RPMI8226 (cell line): ENCODE results near the gene TOMM34.
A peak's percentile ranks its signal among the peaks of the same experiment; 100 is the strongest.

Source experiments
- DNase-seq: peaks from one replicate; pipeline ENCODE4 v3.0.0-alpha.2; 2015

The TOMM34 gene, protein sequence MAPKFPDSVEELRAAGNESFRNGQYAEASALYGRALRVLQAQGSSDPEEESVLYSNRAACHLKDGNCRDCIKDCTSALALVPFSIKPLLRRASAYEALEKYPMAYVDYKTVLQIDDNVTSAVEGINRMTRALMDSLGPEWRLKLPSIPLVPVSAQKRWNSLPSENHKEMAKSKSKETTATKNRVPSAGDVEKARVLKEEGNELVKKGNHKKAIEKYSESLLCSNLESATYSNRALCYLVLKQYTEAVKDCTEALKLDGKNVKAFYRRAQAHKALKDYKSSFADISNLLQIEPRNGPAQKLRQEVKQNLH

DNA sequence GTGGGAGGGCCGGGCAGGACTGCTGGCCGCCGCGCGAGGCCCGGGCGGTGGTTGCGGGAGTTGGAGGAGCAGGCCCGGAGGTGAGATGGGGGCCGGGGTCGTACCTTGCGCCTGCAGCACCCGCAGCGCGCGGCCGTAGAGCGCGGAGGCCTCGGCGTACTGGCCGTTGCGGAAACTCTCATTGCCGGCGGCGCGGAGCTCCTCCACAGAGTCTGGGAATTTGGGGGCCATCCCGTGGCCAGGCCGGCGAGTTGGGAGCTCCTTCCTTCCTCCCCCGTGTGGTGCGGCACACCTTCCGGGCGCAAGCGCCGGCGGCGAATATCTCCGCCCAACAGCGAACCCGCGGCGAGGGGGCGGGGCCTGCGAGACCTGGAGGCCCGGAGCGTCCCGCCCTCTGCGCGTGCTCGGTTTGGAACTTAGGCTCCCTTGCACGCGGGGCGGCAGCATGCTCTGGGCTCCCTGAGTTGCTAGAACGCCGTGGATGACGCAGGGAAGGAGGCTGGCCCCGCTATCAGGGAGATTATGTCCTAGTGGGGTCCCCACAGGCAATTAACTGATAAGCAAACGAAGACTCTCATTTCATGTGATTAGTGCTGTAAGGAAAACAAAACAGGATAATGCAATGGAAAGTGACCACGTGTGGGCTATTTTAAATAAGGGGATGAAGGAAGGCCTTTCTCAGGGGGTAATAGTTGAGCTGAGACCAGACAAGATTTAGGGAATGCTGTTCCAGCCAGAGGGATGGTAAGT is at the start of gene TOMM34:
TSS of gene TOMM34 (minus strand) at position 295 of the 750 bp plus-strand sequence. CDS start at position 231, 64 bp downstream.
- peak; percentile 98 for DNase-seq

DNA sequence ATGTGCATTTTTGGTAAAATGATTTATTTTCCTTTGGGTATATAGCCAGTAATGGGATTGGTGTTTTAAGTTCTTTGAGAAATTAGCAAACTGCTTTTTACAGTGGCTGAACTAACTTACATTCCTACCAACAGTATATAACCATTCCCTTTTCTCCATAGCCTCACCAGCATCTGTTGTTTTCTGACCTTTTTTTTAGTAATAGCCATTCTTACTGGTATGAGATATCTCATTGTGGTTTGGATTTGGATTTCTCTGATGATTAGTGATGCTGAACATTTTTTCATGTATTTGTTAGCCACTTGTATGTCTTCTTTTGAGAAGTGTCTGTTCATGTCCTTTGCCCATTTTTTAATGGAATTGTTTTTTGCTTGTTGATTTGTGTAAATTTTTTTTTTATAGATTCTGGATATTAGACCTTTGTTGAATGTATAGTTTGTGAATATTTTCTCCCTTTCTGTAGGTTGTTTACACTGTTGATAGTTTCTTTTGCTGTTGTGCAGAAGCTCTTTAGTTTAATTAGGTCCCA is 48.4 kb upstream of the TOMM34 start:
- DNase-seq: no peak

DNA sequence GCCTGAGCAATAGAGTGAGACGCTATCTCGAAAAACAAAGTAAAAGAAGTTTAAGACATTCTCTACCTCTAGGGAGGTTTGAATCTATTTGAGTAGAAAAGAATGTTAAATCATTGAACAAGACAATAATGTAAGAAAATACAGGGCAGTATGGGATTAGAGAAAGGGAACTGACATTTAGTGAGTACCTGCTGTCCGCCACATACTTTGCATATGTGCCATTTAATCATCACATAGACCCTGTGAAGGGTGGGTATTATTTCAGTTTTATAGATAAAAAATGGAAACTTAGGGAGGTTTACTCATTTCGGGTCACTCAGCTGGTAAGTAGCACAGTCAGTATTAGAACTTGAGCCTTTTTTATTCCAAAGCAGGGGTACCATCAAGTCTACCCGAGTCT is 37.5 kb upstream of the TOMM34 start:
- DNase-seq: no peak

DNA sequence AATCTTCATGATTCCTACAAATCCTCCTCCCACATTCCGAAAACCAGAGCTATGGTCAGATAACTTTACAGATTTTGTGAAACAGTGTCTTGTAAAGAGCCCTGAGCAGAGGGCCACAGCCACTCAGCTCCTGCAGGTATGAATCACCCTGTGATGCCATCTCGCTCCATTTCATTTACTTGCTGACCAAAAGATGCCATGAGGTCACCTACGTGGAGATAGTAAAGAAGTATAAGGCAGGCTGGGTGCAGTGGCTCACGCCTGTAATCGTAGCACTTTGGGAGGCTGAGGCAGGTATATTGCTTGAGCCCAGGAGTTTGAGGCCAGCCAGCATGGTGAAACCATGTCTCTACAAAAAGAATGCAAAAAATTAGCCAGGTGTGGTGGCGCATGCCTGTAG is 37.0 kb upstream of the TOMM34 start:
- no peak for DNase-seq

DNA sequence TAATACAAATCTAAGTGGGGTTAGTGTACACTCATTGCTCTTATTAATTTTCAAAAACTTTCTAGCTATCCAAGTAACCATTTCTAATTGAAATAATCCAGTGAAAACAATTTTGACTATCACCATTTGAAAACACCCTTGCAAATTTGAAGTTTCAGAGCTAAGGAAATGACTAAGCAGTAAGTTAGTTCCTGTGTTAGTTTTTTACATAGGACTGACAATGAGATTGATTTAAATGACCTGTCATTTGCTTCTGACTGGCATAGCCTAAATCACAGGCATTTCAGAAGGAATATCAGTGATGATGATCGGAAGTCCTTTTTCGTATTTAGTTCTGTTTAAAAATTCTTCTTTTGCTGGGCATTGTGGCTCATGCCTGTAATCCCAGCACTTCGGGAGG is 33.1 kb upstream of the TOMM34 start:
- DNase-seq: no peak

DNA sequence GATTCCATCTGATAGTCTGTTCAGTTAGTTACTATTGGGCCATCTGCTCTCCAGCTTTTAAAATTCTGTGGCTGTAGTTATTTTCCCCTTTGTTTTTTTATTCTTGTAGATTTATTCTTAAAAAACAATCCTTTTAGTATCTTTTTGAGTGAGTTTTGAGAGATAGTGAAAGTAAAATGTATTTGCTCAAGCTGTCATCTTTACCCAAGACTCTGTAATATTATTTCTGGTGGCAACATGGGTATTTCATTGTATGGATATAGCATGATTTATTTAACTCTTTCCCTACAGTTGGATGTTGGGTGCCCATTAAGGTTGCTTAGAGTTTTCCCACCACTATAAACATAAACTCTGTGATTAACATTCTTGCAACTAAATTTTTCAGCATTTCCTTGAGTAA is 30.8 kb upstream of the TOMM34 start:
- DNase-seq: no peak

DNA sequence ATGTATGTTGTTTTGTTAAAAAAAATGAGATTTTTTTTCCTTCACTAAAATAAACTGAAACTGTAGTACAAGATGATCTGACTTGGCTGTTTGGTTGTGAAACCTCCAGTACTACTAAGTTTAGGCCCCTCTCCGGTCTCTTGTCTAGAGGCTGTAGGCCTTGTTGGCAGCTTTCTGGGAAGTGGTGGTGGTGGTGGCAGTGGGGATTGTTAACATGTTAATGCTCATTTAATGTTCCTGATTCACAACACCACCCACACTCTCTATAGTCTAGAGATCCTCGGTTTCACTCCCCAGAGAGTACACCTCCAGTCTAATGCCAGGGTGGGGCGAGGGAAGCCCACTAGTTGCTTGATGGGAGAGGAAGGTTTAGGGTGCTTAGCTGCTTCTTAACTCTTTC is 30.2 kb upstream of the TOMM34 start:
- DNase-seq: peak; percentile 60

DNA sequence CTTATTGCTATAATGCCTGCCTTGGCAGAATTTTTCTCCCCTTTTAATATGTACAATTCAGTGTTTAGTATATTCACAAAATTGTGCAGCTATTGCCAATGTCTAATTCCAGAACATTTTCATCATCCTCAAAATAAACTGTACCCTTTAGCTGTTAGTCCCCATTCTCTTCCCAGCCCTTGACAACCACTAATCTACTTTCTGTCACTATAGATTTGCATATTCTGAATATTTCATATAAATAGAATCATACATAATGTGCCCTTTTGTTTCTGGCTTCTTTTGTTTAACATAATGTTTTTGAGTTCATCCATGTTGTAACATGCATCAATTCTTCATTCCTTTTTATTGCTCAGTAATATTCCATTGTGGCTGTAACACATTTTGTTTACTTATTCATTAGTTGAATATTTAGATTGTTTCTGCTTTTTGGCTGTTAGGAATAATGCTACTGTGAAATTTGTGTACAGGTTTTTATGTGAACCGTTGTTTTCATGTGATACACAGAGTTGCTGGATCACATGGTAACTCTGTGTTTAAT is 28.5 kb upstream of the TOMM34 start:
- no peak for DNase-seq

DNA sequence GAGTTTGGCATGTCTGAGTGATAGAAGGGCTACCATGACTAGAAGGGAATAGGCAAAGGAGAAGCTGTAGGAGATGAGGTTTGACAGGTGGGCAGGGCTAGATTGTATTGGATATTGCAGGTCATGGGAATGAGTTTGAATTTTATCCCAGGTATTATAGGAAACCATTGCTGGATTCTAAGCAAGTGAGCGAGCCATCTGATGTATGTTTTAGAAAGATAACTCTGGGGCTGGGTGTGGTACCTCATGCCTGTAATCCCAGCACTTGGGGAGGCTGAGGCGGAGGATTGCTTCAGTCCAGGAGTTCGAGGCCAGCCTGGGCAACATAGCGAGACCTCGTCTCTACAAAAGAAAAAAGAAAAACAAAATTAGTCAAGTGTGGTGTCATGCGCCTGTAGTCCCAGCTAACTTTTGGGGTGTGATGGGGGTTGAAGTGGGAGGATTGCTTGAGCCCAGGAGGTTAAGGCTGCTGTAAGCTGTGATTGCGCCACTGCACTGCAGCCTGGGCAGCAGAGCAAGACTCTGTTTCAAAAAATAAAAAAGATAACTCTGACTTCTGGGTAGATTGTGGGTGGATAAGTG is 23.0 kb upstream of the TOMM34 start:
- DNase-seq: no peak

DNA sequence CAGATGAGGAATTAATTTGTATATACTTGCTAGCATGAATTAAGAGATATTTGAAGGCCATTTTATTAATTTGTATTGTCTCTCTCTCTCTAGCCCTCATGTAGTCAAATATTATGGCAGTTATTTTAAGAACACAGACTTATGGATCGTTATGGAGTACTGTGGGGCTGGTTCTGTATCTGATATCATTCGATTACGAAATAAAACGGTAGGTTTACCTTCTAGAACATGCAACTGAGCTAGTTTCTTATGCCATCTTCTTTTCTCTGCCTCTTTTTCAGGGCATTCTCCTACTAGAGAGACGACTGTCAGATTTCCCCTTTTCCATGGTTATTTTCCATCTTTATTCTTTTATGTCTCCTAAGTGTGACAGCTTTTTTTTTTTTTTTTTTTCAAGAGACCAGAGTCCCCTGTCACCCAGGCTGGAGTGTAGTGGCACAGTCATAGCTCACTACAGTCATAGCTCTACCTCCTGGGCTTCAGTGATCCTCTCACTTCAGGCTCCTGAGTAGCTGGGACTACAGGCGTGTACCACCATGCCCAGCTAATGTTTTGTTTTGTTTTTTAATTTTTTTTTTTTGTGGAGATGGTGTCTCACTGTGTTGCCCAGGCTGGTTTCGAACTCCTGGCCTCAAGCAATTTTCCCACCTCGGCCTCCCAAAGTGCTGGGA is 21.7 kb upstream of the TOMM34 start:
- DNase-seq: no peak

DNA sequence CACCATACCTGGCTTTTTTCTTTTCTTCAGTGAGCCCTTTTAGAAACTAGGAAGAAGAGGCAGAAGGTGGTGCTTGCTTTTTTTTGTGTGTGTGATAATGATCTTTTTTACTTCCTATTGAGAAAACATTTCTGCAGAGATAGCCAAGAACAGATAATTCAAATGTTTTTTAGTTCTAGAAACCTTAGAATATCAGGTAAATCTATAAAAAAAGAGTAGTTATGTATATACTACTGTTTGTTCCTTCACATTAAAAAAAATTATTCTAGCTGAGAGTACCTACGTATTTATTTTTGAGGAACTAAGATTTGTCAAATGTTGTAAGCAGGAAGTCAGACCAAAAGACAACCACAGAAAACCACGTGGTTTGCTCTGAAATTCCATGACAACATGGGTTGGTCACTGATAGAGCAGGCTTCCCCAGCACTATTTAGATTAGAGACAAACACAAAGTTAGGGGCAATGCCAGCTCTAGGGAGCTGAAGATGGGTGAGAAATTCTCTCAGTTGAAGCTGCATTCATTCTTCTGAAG is 19.0 kb upstream of the TOMM34 start:
- DNase-seq: peak; percentile 85

DNA sequence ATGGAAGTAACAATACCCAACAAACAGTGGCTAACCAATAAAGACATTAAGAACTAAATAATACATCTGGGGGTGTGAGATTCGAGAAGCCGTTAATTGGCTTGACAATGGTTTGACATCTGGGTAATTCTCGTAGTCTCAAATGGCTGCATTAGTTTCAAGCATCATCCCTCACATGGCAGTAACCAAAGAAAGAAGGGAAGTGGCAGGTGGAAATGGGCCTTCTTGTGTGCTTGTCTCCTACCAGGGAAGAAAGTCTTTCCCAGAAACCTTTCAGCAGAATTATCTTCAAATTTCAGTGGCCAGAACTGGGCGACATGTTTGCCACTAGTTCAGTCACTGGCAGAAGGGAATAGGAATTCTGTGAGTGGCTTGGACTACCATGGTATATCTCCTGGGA is 16.5 kb upstream of the TOMM34 start:
- no peak for DNase-seq

DNA sequence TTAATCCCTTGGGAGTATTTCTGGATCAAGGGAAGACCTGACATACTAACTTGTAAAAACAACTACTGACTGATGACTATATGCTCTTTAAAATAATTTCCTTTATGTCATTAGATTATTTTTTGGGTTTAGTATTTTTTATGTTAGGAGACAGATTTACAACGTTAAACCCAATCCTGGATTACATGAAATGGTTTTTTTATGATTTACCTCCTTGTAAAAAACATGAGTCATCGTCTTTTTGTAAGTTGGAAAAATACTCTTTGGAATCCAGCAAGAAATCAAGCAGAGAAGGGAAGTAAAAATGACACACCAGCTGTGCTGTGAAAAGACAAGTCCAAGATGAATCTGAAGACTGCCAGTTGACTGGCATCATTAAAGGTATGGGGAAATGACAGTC is 12.9 kb upstream of the TOMM34 start:
- no peak for DNase-seq

DNA sequence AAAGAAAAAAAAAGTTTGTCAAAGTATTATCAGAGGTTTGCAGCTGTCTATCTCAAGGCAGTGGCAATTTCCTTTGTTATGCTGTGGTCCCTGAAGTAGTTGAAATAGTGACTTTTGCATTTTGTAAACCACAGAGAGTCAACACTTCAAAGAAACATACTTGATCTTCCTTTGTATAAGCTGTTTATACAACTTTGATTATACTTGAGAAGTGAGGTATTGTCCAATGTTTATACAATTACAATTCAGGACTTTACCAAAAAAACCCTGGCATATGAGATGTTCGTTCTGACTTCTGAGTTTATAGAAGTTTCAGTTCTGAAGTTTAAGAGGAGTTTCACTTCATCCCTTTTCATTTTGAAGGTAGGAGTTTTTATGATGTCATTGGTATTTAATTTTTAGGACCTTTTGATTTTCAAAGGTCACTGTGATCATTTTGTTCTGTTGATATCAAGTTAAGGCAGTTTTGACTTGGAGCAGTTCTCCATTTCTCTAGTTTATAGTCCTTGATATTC is 10.1 kb upstream of the TOMM34 start:
- peak; percentile 23 for DNase-seq

DNA sequence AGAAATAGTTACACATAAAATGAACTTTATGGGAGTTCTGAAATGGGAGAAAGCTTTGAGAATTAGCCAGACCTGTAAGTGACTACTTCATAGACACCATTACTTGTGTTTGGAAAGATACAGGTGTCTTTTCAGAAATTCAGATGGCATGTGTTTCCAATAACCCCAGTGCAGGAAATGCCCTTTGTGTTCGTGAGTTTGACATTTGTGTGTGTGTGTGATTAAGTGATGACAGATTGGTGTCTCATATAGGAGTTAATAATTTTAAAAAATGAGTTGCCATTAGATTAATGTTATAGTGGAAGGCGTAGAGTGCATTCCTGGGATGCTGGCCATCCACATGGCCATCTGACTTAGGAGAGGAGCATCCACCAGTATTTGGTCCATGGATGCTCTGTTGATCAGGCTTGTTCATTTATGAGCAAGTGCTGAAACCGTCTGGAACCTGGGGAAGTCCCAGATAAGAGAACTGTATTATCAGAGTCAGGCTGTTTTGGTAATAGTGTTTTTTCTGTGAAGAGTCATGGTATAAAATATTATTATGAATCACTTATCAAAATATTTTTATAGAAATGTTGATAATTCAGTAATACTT is 9.2 kb upstream of the TOMM34 start:
- DNase-seq: no peak

DNA sequence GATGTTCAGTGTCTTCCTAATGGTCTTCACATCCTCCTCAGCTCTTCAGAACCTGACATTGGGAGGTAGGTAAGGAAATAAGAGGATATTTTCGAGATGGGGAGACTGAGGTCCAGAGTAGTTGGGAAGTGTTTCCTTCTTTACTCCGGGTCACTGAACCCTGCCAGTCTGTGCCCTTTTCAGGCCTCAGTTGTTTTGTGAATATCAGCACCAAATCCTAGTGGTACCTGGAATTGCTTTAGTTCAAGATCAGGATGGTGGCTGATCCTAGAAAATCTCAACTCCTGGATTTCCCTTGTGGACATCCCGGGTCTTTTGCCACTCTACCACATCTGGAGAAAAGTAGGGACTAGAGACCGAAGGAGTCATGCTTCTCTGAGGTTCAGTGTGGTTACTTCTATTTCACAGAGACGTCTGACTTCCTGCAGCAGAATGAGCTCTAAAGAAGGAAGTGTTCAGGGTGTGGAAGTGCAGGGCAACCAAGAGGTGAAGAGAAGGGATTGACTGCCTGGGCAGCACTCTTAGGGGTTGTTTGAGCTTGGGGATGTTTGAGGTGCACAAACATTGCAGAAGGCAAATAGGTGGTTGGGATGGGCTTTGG is 7.1 kb upstream of the TOMM34 start:
- peak; percentile 69 for DNase-seq

DNA sequence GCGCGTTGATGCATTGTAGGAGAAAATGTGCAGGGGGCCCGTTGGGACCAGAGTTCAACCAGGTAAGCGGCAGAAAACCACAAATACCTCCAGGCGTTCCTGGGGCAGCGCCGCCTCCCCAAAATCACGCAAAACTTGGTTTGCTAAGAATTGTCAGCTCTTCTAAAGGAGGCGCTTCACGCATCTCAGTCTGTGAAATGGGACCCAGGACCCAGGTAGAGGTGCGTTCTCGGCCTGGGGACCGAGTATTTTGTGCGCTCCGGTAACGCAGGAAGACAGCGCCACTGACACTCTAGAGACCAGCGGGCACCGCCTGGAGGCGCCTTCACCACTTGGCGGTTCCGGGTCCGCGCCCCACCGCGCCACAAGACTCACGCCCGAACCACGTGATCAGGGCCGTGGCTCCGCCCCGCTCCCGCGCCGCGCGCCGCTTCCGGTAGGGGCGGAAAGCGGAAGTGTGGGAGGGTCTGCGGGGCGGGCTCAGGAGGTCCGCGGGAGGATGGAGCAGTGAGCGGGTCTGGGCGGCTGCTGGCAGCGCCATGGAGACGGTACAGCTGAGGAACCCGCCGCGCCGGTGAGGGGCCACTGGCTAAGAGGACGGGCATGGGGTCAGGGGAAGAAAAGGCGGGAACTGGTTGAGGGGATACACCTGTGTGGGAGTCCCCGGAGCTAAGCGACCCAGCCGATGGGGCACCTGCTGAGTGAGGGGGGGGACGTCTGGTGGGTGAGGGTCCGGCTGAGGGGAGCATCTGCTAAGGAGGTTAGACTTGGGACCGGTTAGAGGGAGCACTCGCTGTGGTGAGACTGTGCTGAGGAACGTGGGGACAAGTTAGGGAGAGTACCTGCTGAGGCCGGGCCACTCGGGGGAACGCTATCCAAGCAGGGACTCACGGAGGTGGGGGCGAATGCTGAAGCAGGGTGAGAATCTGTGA is 6.1 kb upstream of the TOMM34 start, which contains the start of gene STK4:
TSS of gene STK4 (plus strand) at position 483 of the 932 bp plus-strand sequence. CDS start at position 540, 57 bp downstream.
- DNase-seq: peak; percentile 97

DNA sequence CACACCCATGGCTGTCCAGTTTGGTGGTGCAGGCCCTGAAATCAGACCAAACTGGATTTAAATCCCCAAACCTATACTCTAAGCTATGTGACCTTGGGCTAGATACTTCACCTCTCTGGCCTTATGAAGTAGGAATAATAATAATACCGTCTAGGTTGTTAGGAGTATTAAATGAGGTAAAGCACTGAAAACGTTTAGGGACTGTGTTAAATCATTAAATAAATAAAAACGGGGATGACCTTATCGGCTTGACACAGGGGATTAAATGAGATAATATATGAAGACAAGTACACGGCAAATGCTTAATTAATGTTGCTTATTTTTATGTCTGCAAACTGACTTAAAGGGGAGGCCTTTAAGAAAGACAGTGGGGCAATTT is 5.4 kb upstream of the TOMM34 start:
- DNase-seq: no peak

DNA sequence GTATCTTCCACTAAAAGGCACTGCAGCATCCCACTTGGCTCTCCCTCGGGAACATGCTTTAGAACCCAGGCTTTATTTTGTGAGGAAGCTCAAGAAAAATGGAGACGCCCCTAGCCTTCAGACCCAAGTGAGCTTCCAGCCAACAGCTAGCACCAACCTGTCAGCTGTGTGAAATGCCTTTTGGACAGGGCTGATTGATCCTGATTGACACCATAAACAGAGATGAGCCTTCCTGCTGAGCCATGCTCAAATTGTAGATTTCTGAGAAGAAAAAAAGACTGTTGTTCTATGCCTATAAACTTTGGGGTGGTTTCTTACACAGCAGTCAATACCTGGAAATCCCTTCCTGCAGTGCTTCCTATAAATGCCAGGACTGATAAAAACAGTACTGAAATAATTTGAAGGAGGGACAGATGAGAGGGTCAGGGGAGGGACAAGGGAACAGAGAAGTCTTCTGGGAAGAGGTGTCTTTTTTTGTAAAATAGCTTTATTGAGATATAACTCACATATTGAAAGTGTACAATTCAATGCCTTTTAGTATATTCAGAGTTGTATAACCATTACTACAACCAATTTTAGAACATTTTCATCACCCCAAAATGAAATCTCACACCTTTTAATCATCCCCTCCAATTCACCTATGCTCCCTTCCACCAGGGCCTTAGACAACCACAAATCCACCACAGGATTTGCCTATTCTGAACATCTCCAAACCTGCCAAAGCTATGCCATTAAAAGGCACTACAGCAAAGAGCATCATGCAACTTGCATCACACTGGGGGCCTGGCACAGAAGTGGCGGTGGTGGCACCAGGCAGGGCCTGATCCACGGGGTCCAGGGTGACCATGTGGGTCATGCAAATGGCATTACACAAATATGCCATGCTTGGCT is 3.4 kb upstream of the TOMM34 start:
- no peak for DNase-seq
